ENCODE data around the gene HOXA2. TPM values are rescaled to one million over a fixed set of nuclear protein-coding genes. Genes with fewer than 3 reads are reported as not detected.

The HOXA2 gene
- total and polyA plus RNA-seq, 4 donors = 0.05 to 0.13 (median 0.08) TPM

DNA sequence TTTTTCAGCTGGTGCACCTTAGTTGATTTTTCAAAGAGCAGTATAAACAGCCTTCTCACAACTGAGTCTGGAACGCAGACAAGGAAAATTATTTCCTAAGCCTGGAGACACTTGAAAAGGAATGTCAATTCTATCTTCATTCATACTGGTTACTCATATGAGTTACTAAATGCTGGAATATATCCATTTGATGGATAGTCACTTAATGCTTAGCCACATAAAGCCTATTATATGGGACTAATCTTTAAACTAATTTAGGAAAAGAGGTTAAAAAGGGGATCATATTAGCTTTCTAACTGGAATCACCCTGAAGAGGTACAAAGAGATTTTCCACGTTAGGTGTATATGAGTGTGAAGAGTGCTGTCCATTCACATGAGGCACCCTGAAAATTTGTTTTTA lies 29.7 kb upstream of the HOXA2 start:
- peaks cover 0 to 19% (median 8%) of the 10 kb centered on the region in 4 donors for H3K27me3 ChIP-seq (ENCODE audit: control insufficient read depth in 4 of 4, insufficient read depth in 4 of 4, low read length in 3 of 4)

GRCh38 chr7:27131390-27131819 lies 28.9 kb upstream of the HOXA2 start:
- 26% methylated on average over 12 of the region's 12 CpGs for WGBS
- Histone ChIP-seq H3K4me1 (ENCODE audit: control insufficient read depth in 4 of 4, insufficient read depth in 4 of 4, low read length in 3 of 4) (peaks cover 0 to 9% (median 1%) of the 10 kb centered on the region in 4 donors), H3K4me3 (ENCODE audit: low read depth in 1 of 3, low read length in 3 of 3) (peak overlapping the region in 1 of 3 donors; percentile 57), H3K9me3 (ENCODE audit: control insufficient read depth in 4 of 4, low read length in 3 of 4) (peaks cover 0 to 2% (median 0%) of the 10 kb centered on the region in 4 donors), H3K36me3 (ENCODE audit: control insufficient read depth in 4 of 4, insufficient read depth in 3 of 4, low read depth in 1 of 4, low read length in 3 of 4) (no peaks in the 10 kb centered on the region), H3K9ac (ENCODE audit: low read depth in 1 of 2, low read length in 2 of 2) (no peak overlapping the region), H3K27me3 (ENCODE audit: control insufficient read depth in 4 of 4, insufficient read depth in 4 of 4, low read length in 3 of 4) (peaks cover 0 to 19% (median 9%) of the 10 kb centered on the region in 4 donors), H3K27ac (ENCODE audit: low read depth in 1 of 2, low read length in 2 of 2) (peak overlapping the region; percentile 37 to 52)
- TF ChIP-seq, protein P1, sequence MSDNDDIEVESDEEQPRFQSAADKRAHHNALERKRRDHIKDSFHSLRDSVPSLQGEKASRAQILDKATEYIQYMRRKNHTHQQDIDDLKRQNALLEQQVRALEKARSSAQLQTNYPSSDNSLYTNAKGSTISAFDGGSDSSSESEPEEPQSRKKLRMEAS (IDR thresholded peaks at IDR 0.05) = no peak
- TF ChIP-seq TAF1 (conservative IDR thresholded peaks at IDR 0.05) (no peak), ZBTB33 (IDR thresholded peaks at IDR 0.05) (no peak), FOXA2 (IDR thresholded peaks at IDR 0.05) (no peak)
- no peak for DNase-seq (ENCODE audit: low spot score)

More for the DNA sequence above, 29.7 kb upstream of the HOXA2 start:
- no peak for DNase-seq (ENCODE audit: low spot score)
- Histone ChIP-seq H3K9me3 (ENCODE audit: control insufficient read depth in 4 of 4, low read length in 3 of 4) (peaks cover 0 to 2% (median 0%) of the 10 kb centered on the region in 4 donors), H3K27ac (ENCODE audit: low read depth in 1 of 2, low read length in 2 of 2) (no peak overlapping the region), H3K4me1 (ENCODE audit: control insufficient read depth in 4 of 4, insufficient read depth in 4 of 4, low read length in 3 of 4) (peaks cover 0 to 9% (median 1%) of the 10 kb centered on the region in 4 donors), H3K4me3 (ENCODE audit: low read depth in 1 of 3, low read length in 3 of 3) (no peak overlapping the region), H3K36me3 (ENCODE audit: control insufficient read depth in 4 of 4, insufficient read depth in 3 of 4, low read depth in 1 of 4, low read length in 3 of 4) (no peaks in the 10 kb centered on the region), H3K9ac (ENCODE audit: low read depth in 1 of 2, low read length in 2 of 2) (no peak overlapping the region)
- 30% methylated on average over 2 of the region's 2 CpGs for WGBS
- TF ChIP-seq GABPA (IDR thresholded peaks at IDR 0.05 in 1 of 2, conservative IDR thresholded peaks at IDR 0.05 in 1 of 2) (no peak), RAD21 (IDR thresholded peaks at IDR 0.05) (no peak)

DNA sequence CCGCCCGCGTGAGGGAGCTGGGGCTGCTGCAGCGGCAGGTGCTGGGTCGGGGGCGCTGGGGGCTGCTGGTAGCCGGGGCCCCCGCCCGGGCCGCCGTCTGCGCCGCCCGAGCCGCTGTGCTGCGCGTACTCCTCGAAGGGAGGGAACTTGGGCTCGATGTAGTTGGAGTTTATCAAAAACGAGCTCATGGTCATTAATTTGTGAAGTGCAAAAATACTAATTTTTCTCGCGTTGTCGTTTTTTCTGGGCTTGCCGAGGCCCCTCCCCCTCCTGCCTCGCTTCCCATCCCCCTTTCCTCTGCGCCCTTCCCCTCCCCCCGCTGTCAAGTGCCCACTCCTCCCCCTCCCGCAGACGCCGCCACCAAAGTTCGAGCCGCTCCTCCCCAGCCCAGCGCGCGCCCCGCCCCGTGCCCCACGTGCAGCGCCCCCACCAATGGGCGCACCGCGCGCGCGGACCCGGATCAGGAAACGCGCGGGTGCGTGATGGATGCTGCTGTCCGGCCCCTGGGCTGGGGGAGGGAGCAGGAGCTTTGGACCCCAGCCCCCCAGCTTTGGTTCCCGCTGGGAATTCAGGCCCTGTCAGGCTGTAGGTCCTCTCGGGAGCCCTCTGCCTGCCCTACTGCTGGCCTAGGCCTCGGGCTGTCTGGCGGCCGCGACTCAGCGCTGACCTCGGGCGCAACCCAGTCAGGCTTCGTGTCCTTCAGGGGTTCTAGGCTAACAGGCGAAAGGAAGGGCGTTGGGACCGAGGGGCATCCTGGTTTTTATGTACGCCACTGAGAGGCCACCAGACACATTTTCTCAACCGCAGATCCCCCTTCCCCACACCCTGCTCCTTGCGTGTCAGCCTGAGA lies 28.3 kb upstream of the HOXA2 start, which contains the start of gene HOXA4:
TSS of gene HOXA4 (minus strand) at position 218 of the 850 bp plus-strand sequence. CDS start at position 194, 24 bp downstream.
- H3K9me3 ChIP-seq (ENCODE audit: control insufficient read depth in 4 of 4, low read length in 3 of 4) = peaks cover 0 to 2% (median 0%) of the 10 kb centered on the region in 4 donors
- no peak within 1 kb of the TSS for H3K9ac ChIP-seq (ENCODE audit: low read depth in 1 of 2, low read length in 2 of 2)
- peak within 1 kb of the TSS; percentile 63 to 70 for H3K27ac ChIP-seq (ENCODE audit: low read depth in 1 of 2, low read length in 2 of 2)
- H3K27me3 ChIP-seq (ENCODE audit: control insufficient read depth in 4 of 4, insufficient read depth in 4 of 4, low read length in 3 of 4) = peaks cover 0 to 21% (median 8%) of the 10 kb centered on the region in 4 donors
- H3K36me3 ChIP-seq (ENCODE audit: control insufficient read depth in 4 of 4, insufficient read depth in 3 of 4, low read depth in 1 of 4, low read length in 3 of 4) = no peaks in the 10 kb centered on the region
- peaks cover 0 to 9% (median 1%) of the 10 kb centered on the region in 4 donors for H3K4me1 ChIP-seq (ENCODE audit: control insufficient read depth in 4 of 4, insufficient read depth in 4 of 4, low read length in 3 of 4)
- H3K4me3 ChIP-seq (ENCODE audit: low read depth in 1 of 3, low read length in 3 of 3) = peak within 1 kb of the TSS; percentile 30 to 57 (median 49)
- DNase-seq (ENCODE audit: low spot score) = peak; percentile 83
- 10% methylated on average over 67 of the region's 67 CpGs for WGBS
- TF ChIP-seq REST (IDR thresholded peaks at IDR 0.05) (no peak), YY1 (IDR thresholded peaks at IDR 0.05) (no peak), FOXA1 (IDR thresholded peaks at IDR 0.05) (no peak), SP1 (IDR thresholded peaks at IDR 0.05) (peak; percentile 20)
